Measurements from ENCODE around the gene PTPRD.

GRCh38 chr9:8825585-8826147 is 1787.1 kb downstream of the PTPRD start:
- no peak for TF ChIP-seq CTCF (IDR thresholded peaks at IDR 0.05)
- no peak for TF ChIP-seq POLR2A (IDR thresholded peaks at IDR 0.05)

All from Peyer's patch (tissue), 4 donors.